ENCODE results near the gene ZNF107.
"Not testable (repeated sequence)": the region's sequence is repeated elsewhere in the genome, so short reads cannot be mapped to it uniquely, and the experiment has no call there.

The ZNF107 gene

DNA sequence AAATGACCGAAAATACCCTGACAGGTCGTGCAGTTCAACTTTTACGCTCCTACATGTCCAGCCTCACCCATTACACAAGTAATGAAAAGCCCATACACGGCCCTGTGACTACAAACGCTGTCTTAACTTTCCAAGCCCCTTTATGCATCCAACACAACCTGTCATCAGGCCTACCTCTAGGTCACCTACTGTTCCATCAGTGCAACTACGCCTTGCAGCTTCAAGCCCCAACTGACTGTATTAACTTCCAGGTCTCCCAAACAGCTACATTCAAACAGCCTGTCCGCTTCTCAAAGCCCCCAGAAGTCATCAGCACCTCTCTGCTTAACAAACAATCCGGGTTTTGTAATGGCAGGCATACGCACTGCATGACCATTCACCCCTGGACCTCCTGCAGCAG is 19.2 kb downstream of the ZNF107 start:
- H3K4me3 ChIP-seq (ENCODE audit: low read length in 2 of 2), result no peak overlapping the region
- peaks cover 26 to 48% of the 10 kb centered on the region in 2 donors for H3K36me3 ChIP-seq (ENCODE audit: control insufficient read depth in 2 of 2, insufficient read depth in 2 of 2, low read length in 2 of 2)
- H3K4me1 ChIP-seq (ENCODE audit: control insufficient read depth, insufficient read depth, low read length), result no peaks in the 10 kb centered on the region
- no peak overlapping the region for H3K27ac ChIP-seq (ENCODE audit: low read length)
- H3K9ac ChIP-seq (ENCODE audit: low read length in 2 of 2), result no peak overlapping the region
- no peaks in the 10 kb centered on the region for H3K27me3 ChIP-seq (ENCODE audit: control insufficient read depth in 1 of 2, insufficient read depth in 2 of 2, low read length in 2 of 2)
- H3K9me3 ChIP-seq (ENCODE audit: control insufficient read depth in 2 of 2, low read length in 2 of 2), result no peaks in the 10 kb centered on the region

DNA sequence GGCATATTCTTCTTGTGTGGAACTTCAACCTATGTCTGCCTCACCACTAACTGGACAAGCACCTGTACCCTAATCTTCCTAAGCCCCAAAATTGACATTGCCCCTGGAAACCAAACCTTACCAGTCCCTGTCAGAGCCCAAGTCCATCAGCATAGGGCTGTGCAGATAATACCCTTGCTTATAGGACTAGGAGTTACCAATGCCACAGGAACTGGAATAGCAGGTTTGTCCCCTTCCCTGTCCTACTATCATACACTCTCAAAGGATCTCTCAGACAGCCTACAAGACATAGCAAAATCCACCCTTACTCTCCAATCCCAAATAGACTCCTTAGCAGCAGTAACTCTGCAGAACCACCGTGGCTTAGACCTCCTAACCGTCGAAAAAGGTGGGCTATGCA is 19.8 kb downstream of the ZNF107 start:
- peaks cover 25 to 48% of the 10 kb centered on the region in 2 donors for H3K36me3 ChIP-seq (ENCODE audit: control insufficient read depth in 2 of 2, insufficient read depth in 2 of 2, low read length in 2 of 2)
- no peak overlapping the region for H3K4me3 ChIP-seq (ENCODE audit: low read length in 2 of 2)
- no peaks in the 10 kb centered on the region for H3K27me3 ChIP-seq (ENCODE audit: control insufficient read depth in 1 of 2, insufficient read depth in 2 of 2, low read length in 2 of 2)
- no peak overlapping the region for H3K27ac ChIP-seq (ENCODE audit: low read length)
- no peaks in the 10 kb centered on the region for H3K9me3 ChIP-seq (ENCODE audit: control insufficient read depth in 2 of 2, low read length in 2 of 2)
- no peak overlapping the region for H3K9ac ChIP-seq (ENCODE audit: low read length in 2 of 2)
- no peaks in the 10 kb centered on the region for H3K4me1 ChIP-seq (ENCODE audit: control insufficient read depth, insufficient read depth, low read length)

GRCh38 chr7:64686493-64687184 is 20.7 kb downstream of the ZNF107 start:
- no peak overlapping the region for H3K27ac ChIP-seq (ENCODE audit: low read length)
- peaks cover 21 to 42% of the 10 kb centered on the region in 2 donors for H3K36me3 ChIP-seq (ENCODE audit: control insufficient read depth in 2 of 2, insufficient read depth in 2 of 2, low read length in 2 of 2)
- H3K9me3 ChIP-seq (ENCODE audit: control insufficient read depth in 2 of 2, low read length in 2 of 2), result no peaks in the 10 kb centered on the region

DNA sequence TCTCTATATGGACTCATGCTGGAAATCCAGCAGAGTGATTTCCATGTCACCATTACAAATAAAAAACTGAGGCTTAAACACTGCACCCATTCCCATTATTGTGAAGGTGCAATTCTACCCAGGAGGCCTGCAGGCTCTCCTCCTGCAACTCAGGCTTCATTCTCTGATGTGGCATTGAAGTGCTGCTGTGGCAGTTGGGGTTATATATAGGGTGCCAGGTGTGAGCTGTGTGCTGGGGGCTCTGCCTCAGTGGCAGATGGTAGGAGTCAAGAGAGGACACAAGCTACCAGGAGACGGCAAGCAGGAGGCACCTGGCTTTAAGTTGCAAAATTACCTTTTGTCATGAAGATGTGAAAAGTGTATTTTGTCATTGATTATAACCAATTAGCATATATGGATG is 21.3 kb downstream of the ZNF107 start:
- Histone ChIP-seq H3K4me3 (ENCODE audit: low read length in 2 of 2) (no peak overlapping the region), H3K9me3 (ENCODE audit: control insufficient read depth in 2 of 2, low read length in 2 of 2) (no peaks in the 10 kb centered on the region), H3K4me1 (ENCODE audit: control insufficient read depth, insufficient read depth, low read length) (no peaks in the 10 kb centered on the region), H3K9ac (ENCODE audit: low read length in 2 of 2) (no peak overlapping the region), H3K36me3 (ENCODE audit: control insufficient read depth in 2 of 2, insufficient read depth in 2 of 2, low read length in 2 of 2) (peaks cover 21 to 41% of the 10 kb centered on the region in 2 donors), H3K27me3 (ENCODE audit: control insufficient read depth in 1 of 2, insufficient read depth in 2 of 2, low read length in 2 of 2) (no peaks in the 10 kb centered on the region), H3K27ac (ENCODE audit: low read length) (no peak overlapping the region)

More at GRCh38 chr7:64686493-64687184, 20.7 kb downstream of the ZNF107 start:
- Histone ChIP-seq H3K4me3 (ENCODE audit: low read length in 2 of 2) (no peak overlapping the region), H3K4me1 (ENCODE audit: control insufficient read depth, insufficient read depth, low read length) (no peaks in the 10 kb centered on the region), H3K9ac (ENCODE audit: low read length in 2 of 2) (no peak overlapping the region), H3K27me3 (ENCODE audit: control insufficient read depth in 1 of 2, insufficient read depth in 2 of 2, low read length in 2 of 2) (no peaks in the 10 kb centered on the region)

GRCh38 chr7:64688988-64689387 is 23.1 kb downstream of the ZNF107 start:
- H3K27ac ChIP-seq (ENCODE audit: low read length), result no peak overlapping the region
- peaks cover 16 to 26% of the 10 kb centered on the region in 2 donors for H3K36me3 ChIP-seq (ENCODE audit: control insufficient read depth in 2 of 2, insufficient read depth in 2 of 2, low read length in 2 of 2)
- H3K4me3 ChIP-seq (ENCODE audit: low read length in 2 of 2), result no peak overlapping the region

GRCh38 chr7:64691831-64692230 is 25.9 kb downstream of the ZNF107 start:
- peaks cover 2 to 9% of the 10 kb centered on the region in 2 donors for H3K36me3 ChIP-seq (ENCODE audit: control insufficient read depth in 2 of 2, insufficient read depth in 2 of 2, low read length in 2 of 2)
- H3K4me1 ChIP-seq (ENCODE audit: control insufficient read depth, insufficient read depth, low read length), result no peaks in the 10 kb centered on the region
- no peaks in the 10 kb centered on the region for H3K9me3 ChIP-seq (ENCODE audit: control insufficient read depth in 2 of 2, low read length in 2 of 2)

More at GRCh38 chr7:64688988-64689387, 23.1 kb downstream of the ZNF107 start:
- Histone ChIP-seq H3K9ac (ENCODE audit: low read length in 2 of 2) (no peak overlapping the region), H3K4me1 (ENCODE audit: control insufficient read depth, insufficient read depth, low read length) (no peaks in the 10 kb centered on the region), H3K27me3 (ENCODE audit: control insufficient read depth in 1 of 2, insufficient read depth in 2 of 2, low read length in 2 of 2) (no peaks in the 10 kb centered on the region), H3K9me3 (ENCODE audit: control insufficient read depth in 2 of 2, low read length in 2 of 2) (no peaks in the 10 kb centered on the region)

GRCh38 chr7:64697863-64698262 is 31.9 kb downstream of the ZNF107 start:
- H3K4me3 ChIP-seq (ENCODE audit: low read length in 2 of 2); H3K9ac ChIP-seq (ENCODE audit: low read length in 2 of 2); H3K27ac ChIP-seq (ENCODE audit: low read length); H3K4me1 ChIP-seq (ENCODE audit: control insufficient read depth, insufficient read depth, low read length); H3K36me3 ChIP-seq (ENCODE audit: control insufficient read depth in 2 of 2, insufficient read depth in 2 of 2, low read length in 2 of 2); H3K27me3 ChIP-seq (ENCODE audit: control insufficient read depth in 1 of 2, insufficient read depth in 2 of 2, low read length in 2 of 2); H3K9me3 ChIP-seq (ENCODE audit: control insufficient read depth in 2 of 2, low read length in 2 of 2): not testable (repeated sequence)

More at GRCh38 chr7:64691831-64692230, 25.9 kb downstream of the ZNF107 start:
- Histone ChIP-seq H3K4me3 (ENCODE audit: low read length in 2 of 2) (no peak overlapping the region), H3K27me3 (ENCODE audit: control insufficient read depth in 1 of 2, insufficient read depth in 2 of 2, low read length in 2 of 2) (no peaks in the 10 kb centered on the region), H3K9ac (ENCODE audit: low read length in 2 of 2) (no peak overlapping the region), H3K27ac (ENCODE audit: low read length) (no peak overlapping the region)

DNA sequence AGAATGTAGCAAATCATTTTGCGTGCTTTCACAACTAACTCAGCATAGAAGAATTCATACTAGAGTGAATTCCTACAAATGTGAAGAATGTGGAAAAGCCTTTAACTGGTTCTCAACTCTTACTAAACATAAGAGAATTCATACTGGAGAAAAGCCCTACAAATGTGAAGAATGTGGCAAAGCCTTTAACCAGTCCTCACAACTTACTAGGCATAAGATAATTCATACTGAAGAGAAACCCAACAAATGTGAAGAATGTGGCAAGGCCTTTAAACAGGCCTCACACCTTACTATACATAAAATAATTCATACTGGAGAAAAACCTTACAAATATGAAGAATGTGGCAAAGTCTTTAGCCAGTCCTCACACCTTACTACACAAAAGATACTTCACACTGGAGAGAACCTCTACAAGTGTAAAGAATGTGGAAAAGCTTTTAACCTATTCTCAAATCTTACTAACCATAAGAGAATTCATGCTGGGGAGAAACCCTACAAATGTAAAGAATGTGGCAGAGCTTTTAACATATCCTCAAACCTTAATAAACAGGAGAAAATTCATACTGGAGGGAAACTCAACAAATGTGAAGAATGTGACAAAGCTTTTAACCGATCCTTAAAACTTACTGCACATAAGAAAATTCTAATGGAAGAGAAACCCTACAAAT is 40.8 kb downstream of the ZNF107 start:
- Histone ChIP-seq H3K27me3 (ENCODE audit: control insufficient read depth in 1 of 2, insufficient read depth in 2 of 2, low read length in 2 of 2) (no peaks in the 10 kb centered on the region), H3K36me3 (ENCODE audit: control insufficient read depth in 2 of 2, insufficient read depth in 2 of 2, low read length in 2 of 2) (peaks cover 4 to 12% of the 10 kb centered on the region in 2 donors), H3K4me1 (ENCODE audit: control insufficient read depth, insufficient read depth, low read length) (no peaks in the 10 kb centered on the region), H3K27ac (ENCODE audit: low read length) (no peak overlapping the region), H3K4me3 (ENCODE audit: low read length in 2 of 2) (no peak overlapping the region), H3K9me3 (ENCODE audit: control insufficient read depth in 2 of 2, low read length in 2 of 2) (peaks cover 3 to 8% of the 10 kb centered on the region in 2 donors), H3K9ac (ENCODE audit: low read length in 2 of 2) (no peak overlapping the region)

GRCh38 chr7:64717896-64718295 is 52.0 kb downstream of the ZNF107 start:
- H3K4me1 ChIP-seq (ENCODE audit: control insufficient read depth, insufficient read depth, low read length); H3K9me3 ChIP-seq (ENCODE audit: control insufficient read depth in 2 of 2, low read length in 2 of 2); H3K36me3 ChIP-seq (ENCODE audit: control insufficient read depth in 2 of 2, insufficient read depth in 2 of 2, low read length in 2 of 2); H3K27ac ChIP-seq (ENCODE audit: low read length); H3K4me3 ChIP-seq (ENCODE audit: low read length in 2 of 2); H3K9ac ChIP-seq (ENCODE audit: low read length in 2 of 2); H3K27me3 ChIP-seq (ENCODE audit: control insufficient read depth in 1 of 2, insufficient read depth in 2 of 2, low read length in 2 of 2): not testable (repeated sequence)

DNA sequence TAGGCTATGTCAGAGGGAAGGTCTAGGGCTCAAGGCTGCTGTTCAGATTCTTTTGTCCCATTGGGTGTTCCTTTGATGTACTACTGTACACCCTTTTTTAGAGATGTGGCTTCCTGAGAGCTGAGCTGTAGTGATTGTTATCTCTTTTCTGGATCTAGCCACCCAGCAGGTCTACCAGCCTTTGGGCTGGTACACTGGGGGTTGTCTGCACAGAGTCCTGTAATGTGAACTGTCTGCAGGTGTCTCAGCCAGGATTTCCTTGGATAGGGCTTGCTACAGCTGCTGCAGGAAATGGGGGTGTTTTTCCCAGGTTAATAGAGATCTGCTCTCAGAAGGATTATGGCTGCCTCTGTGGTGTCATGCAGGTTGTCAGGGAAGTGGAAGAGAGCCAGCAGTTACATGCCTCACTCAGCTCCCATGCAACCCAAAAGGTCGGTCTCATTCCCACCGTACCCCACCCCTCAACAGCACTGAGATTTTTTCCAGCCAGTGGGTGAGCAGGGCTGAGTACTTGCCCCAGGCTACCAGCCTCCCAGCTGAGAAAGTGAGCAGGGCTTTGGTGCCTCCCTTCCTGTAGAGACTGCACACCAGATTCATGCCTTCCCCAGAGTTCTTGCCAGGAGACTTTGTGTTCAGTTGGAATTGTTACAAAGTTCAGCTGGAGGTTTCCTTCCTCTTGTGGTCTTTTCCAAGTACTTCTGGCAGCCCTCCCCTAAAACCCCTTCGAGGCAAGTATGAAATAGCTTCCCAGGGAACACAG is 63.3 kb downstream of the ZNF107 start:
- no peaks in the 10 kb centered on the region for H3K36me3 ChIP-seq (ENCODE audit: control insufficient read depth in 2 of 2, insufficient read depth in 2 of 2, low read length in 2 of 2)
- H3K4me1 ChIP-seq (ENCODE audit: control insufficient read depth, insufficient read depth, low read length), result no peaks in the 10 kb centered on the region
- H3K9ac ChIP-seq (ENCODE audit: low read length in 2 of 2), result no peak overlapping the region
- H3K9me3 ChIP-seq (ENCODE audit: control insufficient read depth in 2 of 2, low read length in 2 of 2), result no peaks in the 10 kb centered on the region
- H3K4me3 ChIP-seq (ENCODE audit: low read length in 2 of 2), result no peak overlapping the region
- no peaks in the 10 kb centered on the region for H3K27me3 ChIP-seq (ENCODE audit: control insufficient read depth in 1 of 2, insufficient read depth in 2 of 2, low read length in 2 of 2)
- no peak overlapping the region for H3K27ac ChIP-seq (ENCODE audit: low read length)

Measured in stomach smooth muscle (tissue), 2 donors.